Ovary (tissue), 3 donors: ENCODE measurements around the gene ARMC12.

Experiments
- CTCF ChIP-seq, 3 donors: fragments of 450-650 bp in 2 of 3; fragments of 200-600 bp in 1 of 3; IDR thresholded peaks; one replicate each; pipeline versions ENCODE4 v1.5.1 to v1.8.0; 2016 to 2022; ENCODE audit warnings: antibody characterized with exemption in 3 of 3, mild to moderate bottlenecking in 1 of 3
- POLR2A ChIP-seq: fragments of 450-650 bp; IDR thresholded peaks from one replicate; pipeline ENCODE4 v1.6.1; 2017; ENCODE audit warnings: antibody characterized with exemption, mild to moderate bottlenecking, moderate library complexity
- donor health status: DM: no; HTN: no; CAD: no.

- TF ChIP-seq CTCF (IDR thresholded peaks at IDR 0.05), result no peak
- TF ChIP-seq POLR2A, result no peak
These were observed 45.6 kb upstream of the ARMC12 start for GRCh38 chr6:35691027-35691824.
